ENCODE data around the gene FGFR1OP2.

Gene FGFR1OP2

GRCh38 chr12:27003421-27004381 is 65.4 kb downstream of the FGFR1OP2 start:
- DNase-seq (ENCODE audit: low read depth, low spot score): no peak

GRCh38 chr12:27005495-27005894 is 67.2 kb downstream of the FGFR1OP2 start:
- DNase-seq (ENCODE audit: low read depth, low spot score): no peak

DNA sequence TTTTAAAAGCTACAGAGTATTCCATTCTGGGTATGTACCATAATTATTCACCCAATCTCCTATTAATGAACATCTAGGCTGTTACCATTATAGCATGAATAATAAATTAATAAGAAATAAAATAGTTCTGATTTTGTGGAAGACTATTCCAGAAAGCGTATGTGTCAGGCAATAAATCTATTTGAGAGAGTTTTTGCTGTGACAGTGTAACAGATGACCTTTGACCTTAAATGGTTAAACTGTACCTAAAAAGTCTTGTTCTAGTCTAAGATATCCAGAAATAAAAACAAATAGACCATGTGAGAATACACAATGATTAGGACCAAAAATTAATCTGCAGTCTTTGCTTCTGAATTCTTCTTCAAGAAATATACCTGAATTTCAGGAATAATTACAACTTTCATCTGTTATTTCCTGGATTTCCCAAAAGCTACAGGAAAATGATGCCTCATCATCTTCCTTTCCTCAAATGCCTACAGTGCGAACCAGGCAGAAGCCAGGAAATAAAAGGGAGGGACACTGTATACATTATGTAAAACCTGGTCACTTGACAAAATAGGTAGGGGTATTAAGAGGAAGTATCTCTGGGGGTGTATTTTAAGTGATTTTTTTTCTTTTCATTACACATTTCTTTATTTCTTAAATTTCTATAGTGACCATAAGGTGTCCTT is 68.7 kb downstream of the FGFR1OP2 start:
- DNase-seq (ENCODE audit: low read depth, low spot score): no peak

DNA sequence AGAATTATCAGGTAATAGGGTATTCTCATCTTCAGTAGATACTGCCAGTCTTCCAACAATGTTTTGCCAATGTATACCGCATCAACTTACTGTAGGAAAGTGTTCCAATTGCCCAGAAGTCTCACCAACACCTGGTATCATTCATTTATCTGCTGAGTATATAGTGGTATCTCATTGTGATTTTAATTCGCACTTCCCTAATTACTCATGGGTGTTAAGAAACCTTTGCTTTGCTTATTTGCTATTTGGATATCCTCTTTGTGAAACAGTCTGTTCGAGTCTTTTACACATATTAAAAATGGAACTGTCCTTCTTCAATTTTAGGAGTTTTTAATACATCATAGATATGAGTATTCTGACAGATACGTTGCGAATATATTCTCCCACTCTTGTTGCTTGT is 69.8 kb downstream of the FGFR1OP2 start:
- DNase-seq (ENCODE audit: low read depth, low spot score): no peak

DNA sequence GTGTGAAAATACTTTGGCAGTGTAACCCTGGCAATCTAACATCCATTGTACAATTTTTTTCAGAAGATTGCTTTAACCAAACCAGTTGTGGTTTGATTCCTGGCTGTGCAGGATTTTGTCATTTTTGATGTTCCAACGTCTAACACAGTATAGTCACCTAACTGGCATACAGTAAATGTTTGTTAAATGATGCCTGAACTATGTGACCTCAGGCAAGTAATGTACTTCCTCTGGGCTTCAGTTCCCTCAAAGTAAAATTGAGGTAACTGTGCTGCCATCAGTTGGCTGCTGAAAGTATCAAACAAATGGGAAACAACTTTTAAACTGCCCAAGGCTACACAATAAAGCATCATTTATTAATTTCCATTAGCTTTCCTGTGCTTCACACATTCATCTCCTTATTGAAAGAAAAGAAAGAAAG is 71.6 kb downstream of the FGFR1OP2 start:
- no peak for DNase-seq (ENCODE audit: low read depth, low spot score)

- no peak for DNase-seq (ENCODE audit: low read depth, low spot score)
These were observed 74.1 kb downstream of the FGFR1OP2 start for GRCh38 chr12:27012239-27012981.

DNA sequence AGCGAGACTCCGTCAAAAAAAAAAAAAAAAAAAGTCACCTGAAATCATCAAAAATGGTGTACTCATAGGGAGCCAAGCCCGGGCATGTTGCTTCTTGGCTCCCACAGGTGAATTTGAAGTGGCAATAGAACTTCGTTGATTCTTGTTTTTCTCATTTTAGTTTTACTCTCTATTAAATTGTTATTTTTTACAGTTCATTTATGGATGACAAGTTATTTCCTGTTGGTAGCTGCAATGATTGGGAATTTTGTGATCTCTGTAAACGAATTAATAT is 74.6 kb downstream of the FGFR1OP2 start:
- DNase-seq (ENCODE audit: low read depth, low spot score): no peak

GRCh38 chr12:27013611-27014084 is 75.4 kb downstream of the FGFR1OP2 start:
- no peak for DNase-seq (ENCODE audit: low read depth, low spot score)

GRCh38 chr12:27014085-27014858 is 76.0 kb downstream of the FGFR1OP2 start, which contains the start of gene TM7SF3:
Gene TM7SF3 (minus strand): TSS chr12:27014384. CDS start chr12:27014168, 216 bp downstream.
- DNase-seq (ENCODE audit: low read depth, low spot score): no peak

GRCh38 chr12:27014859-27015729 is 76.8 kb downstream of the FGFR1OP2 start:
- DNase-seq (ENCODE audit: low read depth, low spot score): no peak

DNA sequence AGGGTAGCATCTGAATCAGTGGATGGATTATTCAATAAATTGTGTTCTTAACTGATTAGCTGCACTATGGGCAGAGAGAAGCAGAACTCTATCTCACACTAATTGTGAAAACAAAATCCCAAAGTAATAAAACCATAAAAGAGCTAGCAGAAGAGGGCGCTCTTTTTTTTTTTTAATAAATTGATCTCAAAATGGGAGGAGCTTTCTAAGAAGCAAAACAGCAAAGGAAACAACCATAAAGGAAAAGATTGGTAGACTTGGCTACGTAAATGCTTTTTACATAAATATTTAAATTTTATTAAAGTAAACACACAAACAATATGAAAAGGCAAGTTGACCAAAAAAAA is 77.4 kb downstream of the FGFR1OP2 start:
- no peak for DNase-seq (ENCODE audit: low read depth, low spot score)

Measured in brain pericyte (primary cell).